HepG2 (cell line): ENCODE data around the gene LRP1B. TPM values are rescaled to one million over a fixed set of nuclear protein-coding genes. Genes with fewer than 3 reads are reported as not detected.

ENCODE experiments used
- ATAC-seq: fragments of 200-7000 bp; cut with Tn5 transposase; 3 replicates; pipeline ENCODE4 v1.9.1; 2020; ENCODE audit warnings: mild to moderate bottlenecking, moderate library complexity
- BruUV-seq: library from RNA; stranded (reverse); fragments of 400-500 nt; replicated peaks from 2 replicates; lab custom pipeline; 2021; lab: Mats Ljungman, UMichigan
- CTCF ChIA-PET: fragments of 300-600 bp; formaldehyde crosslinking; extraction: SDS; loops from one replicate; lab custom pipeline; 2021; ENCODE audit warnings: low total read pairs, inconsistent platforms, low intra/inter-chr PET ratio; lab: Yijun Ruan, JAX
- POLR2A ChIA-PET: fragments of 350-600 bp; sonication (Branson Sonifier 250); formaldehyde crosslinking; loops from one replicate; lab custom pipeline; 2020; ENCODE audit warnings: antibody characterized with exemption, inconsistent platforms; lab: Yijun Ruan, JAX
- DNase-seq: peaks from one replicate; pipeline ENCODE4 v3.0.0-alpha.2; 2015; ENCODE audit warnings: low spot score
- FAIRE-seq: peaks from 3 replicates; lab custom pipeline; 2011; peaks lifted over from hg19 to GRCh38; lab: Jason Lieb, UNC
- H2AFZ ChIP-seq: one replicate; pipeline ENCODE4 v1.6.1; 2011; ENCODE audit warnings: low read length, inconsistent platforms
- H3K27ac ChIP-seq: fragments of 300-600 bp; 3 replicates; pipeline ENCODE4 v1.8.0; 2011; ENCODE audit warnings: mixed run types, mild to moderate bottlenecking, mixed read lengths, low read length, inconsistent platforms; ENCODE audit not compliant: insufficient read depth; ENCODE audit errors: extremely low read length
- H3K27me3 ChIP-seq, 2 experiments: fragments of 200-600 bp in 1 of 2; 2 replicates in 1 of 2; 3 replicates in 1 of 2; pipeline versions ENCODE4 v1.6.0 to v1.8.0; 2011; ENCODE audit warnings: low read length in 2 of 2, mild to moderate bottlenecking in 2 of 2, moderate library complexity in 2 of 2, inconsistent platforms in 1 of 2; ENCODE audit not compliant: insufficient read depth in 2 of 2, control insufficient read depth in 1 of 2
- H3K36me3 ChIP-seq, 2 experiments: fragments of 200-600 bp in 1 of 2; replicated peaks in 1 of 2; 2 replicates in 1 of 2; 3 replicates in 1 of 2; pipeline versions ENCODE4 v1.5.1 to v1.8.0; 2011; ENCODE audit warnings: low read length in 2 of 2, inconsistent platforms in 1 of 2; ENCODE audit not compliant: insufficient read depth in 2 of 2, control insufficient read depth in 1 of 2
- H3K4me1 ChIP-seq: 2 replicates; pipeline ENCODE4 v1.5.1; 2012; ENCODE audit warnings: low read length, inconsistent platforms; ENCODE audit not compliant: insufficient read depth
- H3K4me2 ChIP-seq: 2 replicates; pipeline ENCODE4 v1.6.0; 2011; ENCODE audit warnings: low read depth, low read length, inconsistent platforms
- H3K4me3 ChIP-seq, 3 experiments: fragments of 200-600 bp in 1 of 3; sonication (generic), shearing (Covaris generic) in 1 of 3; replicated peaks in 1 of 3; 2 replicates each; pipeline ENCODE4 v1.5.1; 2011 to 2016; ENCODE audit warnings: low read length in 3 of 3, inconsistent platforms in 2 of 3, low read depth in 2 of 3, mild to moderate bottlenecking in 2 of 3, control low read depth in 1 of 3, mixed read lengths in 1 of 3; ENCODE audit not compliant: insufficient read depth in 1 of 3
- H3K79me2 ChIP-seq: one replicate; pipeline ENCODE4 v1.6.1; 2011; ENCODE audit warnings: low read length, inconsistent platforms; ENCODE audit not compliant: insufficient read depth
- H3K9ac ChIP-seq: 2 replicates; pipeline ENCODE4 v1.6.0; 2011; ENCODE audit warnings: mild to moderate bottlenecking, low read depth, low read length, inconsistent platforms; ENCODE audit not compliant: insufficient read depth
- H3K9me3 ChIP-seq: 2 replicates; pipeline ENCODE4 v1.5.1; 2012; ENCODE audit warnings: mild to moderate bottlenecking, low read length
- H4K20me1 ChIP-seq: 2 replicates; pipeline ENCODE4 v1.6.0; 2011; ENCODE audit warnings: inconsistent platforms, mild to moderate bottlenecking, low read length, moderate library complexity; ENCODE audit not compliant: insufficient read depth
- CBX2 ChIP-seq, 2 experiments: fragments of 200-600 bp in 1 of 2; sonication (generic); formaldehyde crosslinking in 1 of 2; IDR thresholded peaks; 2 replicates each; pipeline versions ENCODE4 v1.7.0 to v1.8.1; 2018 to 2022; ENCODE audit warnings: low read depth in 2 of 2, low read length in 1 of 2, mild to moderate bottlenecking in 1 of 2, missing genetic modification reagents in 1 of 2
- CEBPG ChIP-seq: IDR thresholded peaks from 2 replicates; pipeline ENCODE4 v1.6.1; 2016
- MBNL3 ChIP-seq: fragments of 250-450 bp; sonication (Bioruptor Pico); conservative IDR thresholded peaks from 2 replicates; pipeline ENCODE4 v1.8.0; 2022; ENCODE audit warnings: mild to moderate bottlenecking, inconsistent platforms
- STAT5B ChIP-seq: sonication (generic); formaldehyde crosslinking; IDR thresholded peaks from 2 replicates; pipeline ENCODE4 v1.4.0; 2020; ENCODE audit warnings: missing genetic modification reagents
- TBL1XR1 ChIP-seq: fragments of 150-350 bp; IDR thresholded peaks from 2 replicates; pipeline ENCODE4 v1.6.1; 2014; ENCODE audit warnings: borderline replicate concordance, low read length; ENCODE audit not compliant: partially characterized antibody
- ZBED4 ChIP-seq: sonication (generic); formaldehyde crosslinking; IDR thresholded peaks from 2 replicates; pipeline ENCODE4 v1.4.0; 2020; ENCODE audit warnings: missing genetic modification reagents, borderline replicate concordance
- WGBS: methylation state at CpG from one replicate; pipeline ENCODE4 v1.1.6; 2017; ENCODE audit warnings: low lambda C conversion rate; 5-methylcytosine and 5-hydroxymethylcytosine counted together
- in situ Hi-C: cut with HindIII; loops from 2 replicates; pipeline ENCODE4 v1.10.0; 2017; ENCODE audit warnings: low pct_unique_long_range_greater_than_20kb; ENCODE audit not compliant: extremely low pct_ligation_motif_present
- intact Hi-C: fragments of 100-400 bp; cut with micrococcal nuclease; formaldehyde crosslinking; loops from one replicate; pipeline ENCODE4 v1.10.0; 2022; ENCODE audit not compliant: unreplicated experiment
- polyA plus RNA-seq, 8 experiments: library from polyadenylated mRNA; depleted of rRNA in 3 of 8; stranded (reverse) in 7 of 8; unstranded in 1 of 8; fragments of >200 nt; fragmentation: Illumina TruSeq in 4 of 8; extraction: Trizol in 4 of 8; gene quantifications; 2 replicates each; pipeline versions ENCODE4 v1.2.1 to v1.2.3, GENCODE V29; 2011 to 2016; ENCODE audit warnings: low read depth in 4 of 8, missing spikeins in 1 of 8, mixed read lengths in 1 of 8; ENCODE audit not compliant: insufficient read depth in 1 of 8
- total RNA-seq, 5 experiments: library from RNA; depleted of rRNA; stranded (reverse); fragments of >200 nt; fragmentation: Illumina TruSeq; extraction: Trizol; gene quantifications; 2 replicates each; pipeline ENCODE4 v1.2.3, GENCODE V29; 2016; ENCODE audit warnings: low read depth in 1 of 5

The LRP1B gene
- total and polyA plus RNA-seq, 2 of the 13 experiments (the other 11 are each of a cell fraction or from before 2014, with no cell fraction given) = 0.04 TPM; not detected in 1

DNA sequence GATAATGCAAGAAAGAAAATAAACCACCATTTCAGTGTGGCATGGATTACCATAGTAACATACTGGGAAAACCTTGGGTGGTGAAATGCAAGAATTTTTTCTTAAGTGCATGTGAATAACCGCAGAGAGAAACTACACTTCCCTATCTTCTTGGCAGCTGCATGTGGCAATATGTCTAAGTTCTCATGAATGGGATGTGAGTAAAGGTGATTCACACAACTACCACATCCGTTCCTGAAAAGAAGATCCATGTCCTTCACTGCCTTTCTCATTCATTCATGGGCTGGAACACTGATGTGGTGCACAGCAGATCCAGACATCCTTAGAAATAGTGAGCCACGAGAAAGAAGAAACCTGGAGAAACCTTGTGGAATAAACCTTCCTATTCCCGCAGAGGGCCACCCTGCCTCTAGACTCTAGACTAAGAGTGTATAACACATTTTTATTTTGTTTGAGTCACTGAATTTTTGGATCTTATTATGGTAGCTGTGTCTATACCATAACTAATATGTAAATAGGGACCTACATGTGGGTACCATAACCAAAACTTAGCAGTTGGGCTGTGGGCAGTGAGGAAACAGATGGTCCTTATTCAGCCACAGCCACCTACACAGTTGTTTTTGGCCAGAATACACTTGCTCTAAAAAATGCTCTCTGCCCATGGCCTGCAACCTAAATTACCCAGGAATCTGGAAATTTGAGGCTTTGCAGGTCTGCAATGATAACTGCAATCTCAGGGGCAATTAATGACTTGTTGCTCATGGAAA, 573.3 kb downstream of the LRP1B start:
- H3K4me3 ChIP-seq = no peak overlapping the region
- no peak overlapping the region for H3K27ac ChIP-seq
- no peaks in the 10 kb centered on the region for H4K20me1 ChIP-seq
- no peak overlapping the region for H3K4me2 ChIP-seq
- H3K4me1 ChIP-seq = no peaks in the 10 kb centered on the region
- ATAC-seq = no peak
- no peak for TF ChIP-seq CEBPG (CRISPR knock-in tag)
- TF ChIP-seq CBX2 (IDR thresholded peaks at IDR 0.05; ENCODE audit: low read depth, low read length) = no peak
- no peak for TF ChIP-seq CBX2 (CRISPR knock-in tag; IDR thresholded peaks at IDR 0.05; ENCODE audit: low read depth)
- TF ChIP-seq TBL1XR1 = no peak
- no peak for TF ChIP-seq ZBED4
- no peak for TF ChIP-seq STAT5B
- no peak for TF ChIP-seq MBNL3 (CRISPR knock-in tag)
- ChIA-PET CTCF (no interaction called here), POLR2A (no interaction called here)
- no peak overlapping the region for H2AFZ ChIP-seq
- 19% methylated on average over 4 of the region's 4 CpGs for WGBS
- in situ Hi-C loops (no loop called here), intact Hi-C loops (no loop called here)
- no peaks in the 10 kb centered on the region for H3K36me3 ChIP-seq
- H3K9ac ChIP-seq = no peak overlapping the region
- FAIRE-seq = no peak
- no peaks in the 10 kb centered on the region for H3K79me2 ChIP-seq
- DNase-seq = no peak
- no peaks in the 10 kb centered on the region for H3K9me3 ChIP-seq
- H3K27me3 ChIP-seq = no peaks in the 10 kb centered on the region
- no TSS peak for BruUV-seq
